PC-3 (cell line): ENCODE results near the gene YWHAG. TPM values are rescaled to one million over a fixed set of nuclear protein-coding genes. Genes with fewer than 3 reads are reported as not detected.

Experiments used
- ATAC-seq: fragments of 200-7000 bp; cut with Tn5 transposase; 2 replicates; pipeline ENCODE4 v1.9.1; 2020; ENCODE audit warnings: mild to moderate bottlenecking, moderate library complexity
- BruUV-seq: library from RNA; stranded (reverse); fragments of 400-500 nt; replicated peaks from 2 replicates; lab custom pipeline; 2021; lab: Mats Ljungman, UMichigan
- CTCF ChIA-PET: fragments of 300-600 bp; sonication (Branson Sonifier 250); formaldehyde crosslinking; loops from one replicate; lab custom pipeline; 2022; ENCODE audit warnings: antibody characterized with exemption; lab: Charles Lee
- POLR2A ChIA-PET: fragments of 300-600 bp; sonication (Branson Sonifier 250); formaldehyde crosslinking; loops from one replicate; lab custom pipeline; 2022; ENCODE audit warnings: antibody characterized with exemption; ENCODE audit not compliant: unreplicated experiment; lab: Charles Lee
- DNase-seq: peaks from one replicate; pipeline ENCODE4 v3.0.0-alpha.2; 2015
- H2AFZ ChIP-seq: fragments of 300-600 bp; sonication (generic); 2 replicates; pipeline ENCODE4 v1.6.0; 2016; ENCODE audit warnings: antibody characterized with exemption, low read length
- H3F3A ChIP-seq: fragments of 300-600 bp; sonication (generic); one replicate; pipeline ENCODE4 v1.6.0; 2017; ENCODE audit warnings: antibody characterized with exemption, low read length, control low read depth, mild to moderate bottlenecking; ENCODE audit not compliant: unreplicated experiment
- H3K27ac ChIP-seq: fragments of 300-600 bp; sonication (generic); 2 replicates; pipeline ENCODE4 v1.5.1; 2016; ENCODE audit warnings: mild to moderate bottlenecking, low read length
- H3K27me3 ChIP-seq: fragments of 300-600 bp; sonication (generic); 2 replicates; pipeline ENCODE4 v1.6.1; 2016; ENCODE audit warnings: low read length, mixed read lengths
- H3K36me3 ChIP-seq: fragments of 300-600 bp; sonication (generic); 2 replicates; pipeline ENCODE4 v1.6.1; 2016; ENCODE audit warnings: low read depth, mixed run types, low read length, mixed read lengths
- H3K4me1 ChIP-seq: fragments of 300-600 bp; sonication (generic); 2 replicates; pipeline ENCODE4 v1.5.1; 2016; ENCODE audit warnings: low read length; ENCODE audit not compliant: insufficient read depth
- H3K4me2 ChIP-seq: fragments of 300-600 bp; sonication (generic); 2 replicates; pipeline ENCODE4 v1.6.0; 2016; ENCODE audit warnings: low read length
- H3K4me3 ChIP-seq: fragments of 300-600 bp; sonication (generic); 2 replicates; pipeline ENCODE4 v1.5.1; 2016; ENCODE audit warnings: mild to moderate bottlenecking, low read length, mixed read lengths
- H3K79me2 ChIP-seq: fragments of 300-600 bp; sonication (generic); 2 replicates; pipeline ENCODE4 v1.6.1; 2017; ENCODE audit warnings: low read length, mixed read lengths
- H3K9ac ChIP-seq: fragments of 300-600 bp; sonication (generic); 2 replicates; pipeline ENCODE4 v1.6.0; 2016; ENCODE audit warnings: mild to moderate bottlenecking, low read length
- H3K9me2 ChIP-seq: fragments of 300-600 bp; sonication (generic); replicated peaks from 2 replicates; pipeline ENCODE4 v1.6.1; 2016; ENCODE audit warnings: mixed run types, low read length, mixed read lengths
- H3K9me3 ChIP-seq: fragments of 300-600 bp; sonication (generic); 2 replicates; pipeline ENCODE4 v1.6.1; 2016; ENCODE audit warnings: low read length, mixed read lengths
- H4K20me1 ChIP-seq: fragments of 300-600 bp; sonication (generic); 2 replicates; pipeline ENCODE4 v1.6.1; 2016; ENCODE audit warnings: low read length, mixed read lengths
- CTCF ChIP-seq: fragments of 300-600 bp; sonication (generic); conservative IDR thresholded peaks from 2 replicates; pipeline ENCODE4 v1.5.1; 2017; ENCODE audit warnings: antibody characterized with exemption, low read depth, mild to moderate bottlenecking, low read length
- EZH2 ChIP-seq: fragments of 300-600 bp; sonication (generic); IDR thresholded peaks from one replicate; pipeline ENCODE4 v1.6.1; 2017; ENCODE audit warnings: antibody characterized with exemption, mild to moderate bottlenecking, low read length; ENCODE audit not compliant: unreplicated experiment
- EZH2phosphoT487 ChIP-seq: fragments of 300-600 bp; sonication (generic); IDR thresholded peaks from 2 replicates; pipeline ENCODE4 v1.6.1; 2018; ENCODE audit warnings: mild to moderate bottlenecking, antibody characterized with exemption, low read length, borderline replicate concordance
- intact Hi-C: fragments of 100-400 bp; cut with micrococcal nuclease; formaldehyde crosslinking; loops from 2 replicates; pipeline ENCODE4 v1.9.0; 2023
- total RNA-seq: library from RNA; depleted of rRNA; stranded (reverse); fragments of >200 nt; gene quantifications from 2 replicates; pipeline ENCODE4 v1.2.3, GENCODE V29; 2014

Gene YWHAG
- total RNA-seq, 1 experiment from 2014 or later = 42.2 TPM

- peak overlapping the region; percentile 95 for H2AFZ ChIP-seq
- H3K9me2 ChIP-seq = no peaks in the 10 kb centered on the region
- no peaks in the 10 kb centered on the region for H3K27me3 ChIP-seq
- H3K27ac ChIP-seq = peak overlapping the region; percentile 34
- CTCF ChIA-PET = interaction anchor here (0.6 kb wide), 1 partner anchor 28 kb away, joined by 5 read pairs; no protein-coding TSS in a partner anchor
- peaks cover 28% of the 10 kb centered on the region for H3K4me1 ChIP-seq
- ATAC-seq = peak; percentile 81
- DNase-seq = peak; percentile 93
- no peaks in the 10 kb centered on the region for H3F3A ChIP-seq
- POLR2A ChIA-PET = interaction anchor here (0.5 to 0.6 kb wide), 3 partner anchors 27 to 95 kb away, joined by 3 to 5 read pairs (median 3); no protein-coding TSS in a partner anchor
- no peaks in the 10 kb centered on the region for H3K9me3 ChIP-seq
- intact Hi-C loops = loop anchor here (2.0 kb wide), 1 partner anchor 35 kb away; the partner anchor contains the start of gene YWHAG
- H3K4me2 ChIP-seq = peak overlapping the region; percentile 99
- no peaks in the 10 kb centered on the region for H3K36me3 ChIP-seq
- peak overlapping the region; percentile 74 for H3K4me3 ChIP-seq
- TF ChIP-seq CTCF (no peak), EZH2phosphoT487 (no peak; the same call in 1 of the 2 replicates), EZH2 (no peak)
- H3K79me2 ChIP-seq = peaks cover 8% of the 10 kb centered on the region
- H4K20me1 ChIP-seq = no peaks in the 10 kb centered on the region
- BruUV-seq = no TSS peak
- H3K9ac ChIP-seq = peak overlapping the region; percentile 84
Observed at GRCh38 chr7:76393116-76394031, 34.6 kb upstream of the YWHAG start.

GRCh38 chr7:76392531-76393115 is 33.8 kb upstream of the YWHAG start:
- ChIA-PET CTCF (no interaction called here), POLR2A (no interaction called here)
- Histone ChIP-seq H3K9me2 (no peaks in the 10 kb centered on the region), H3K79me2 (peaks cover 2% of the 10 kb centered on the region), H3K9me3 (no peaks in the 10 kb centered on the region), H4K20me1 (no peaks in the 10 kb centered on the region), H3K27me3 (no peaks in the 10 kb centered on the region), H3K4me3 (peak overlapping the region; percentile 74; the same call in 1 of the 2 replicates), H2AFZ (peak overlapping the region; percentile 95), H3K36me3 (no peaks in the 10 kb centered on the region), H3F3A (no peaks in the 10 kb centered on the region), H3K27ac (peak overlapping the region; percentile 34), H3K4me1 (peaks cover 24% of the 10 kb centered on the region), H3K4me2 (peak overlapping the region; percentile 99), H3K9ac (peak overlapping the region; percentile 84)
- intact Hi-C loops = loop anchor here (2.0 kb wide), 1 partner anchor 34 kb away; the partner anchor contains the start of gene YWHAG
- ATAC-seq (no peak), DNase-seq (no peak)
- TSS peak; percentile 95 for BruUV-seq
- TF ChIP-seq CTCF = no peak
- TF ChIP-seq EZH2 = no peak
- TF ChIP-seq EZH2phosphoT487 = no peak
